Spleen (tissue), 7 donors: Measurements from ENCODE around the gene PAQR7.

ENCODE experiments used
- CTCF ChIP-seq, 11 experiments: fragments of 200-600 bp in 7 of 11; fragments of 450-650 bp in 4 of 11; sonication (generic) in 4 of 11; IDR thresholded peaks in 8 of 11; conservative IDR thresholded peaks in 3 of 11; 1 replicate in 7 of 11; 2 replicates in 4 of 11; pipeline versions ENCODE4 v1.4.0 to v1.8.0; 2016 to 2021; ENCODE audit warnings: antibody characterized with exemption in 11 of 11, inconsistent platforms in 4 of 11, mild to moderate bottlenecking in 1 of 11
- POLR2A ChIP-seq, 3 donors: fragments of 450-650 bp; IDR thresholded peaks; one replicate each; pipeline ENCODE4 v1.5.1; 2017; ENCODE audit warnings: antibody characterized with exemption in 3 of 3, mild to moderate bottlenecking in 1 of 3
- POLR2AphosphoS5 ChIP-seq, 3 donors: sonication (generic); formaldehyde crosslinking; IDR thresholded peaks; one replicate each; pipeline ENCODE4 v1.5.1; 2017; ENCODE audit warnings: antibody characterized with exemption in 3 of 3
- donor health status: DM: no; HTN: no; CAD: no; lungs with moderate emphysema.
- donor health status: DM: no; HTN: no; CAD: no.
- donor health status: DM: no; HTN: no; CAD: no.

DNA sequence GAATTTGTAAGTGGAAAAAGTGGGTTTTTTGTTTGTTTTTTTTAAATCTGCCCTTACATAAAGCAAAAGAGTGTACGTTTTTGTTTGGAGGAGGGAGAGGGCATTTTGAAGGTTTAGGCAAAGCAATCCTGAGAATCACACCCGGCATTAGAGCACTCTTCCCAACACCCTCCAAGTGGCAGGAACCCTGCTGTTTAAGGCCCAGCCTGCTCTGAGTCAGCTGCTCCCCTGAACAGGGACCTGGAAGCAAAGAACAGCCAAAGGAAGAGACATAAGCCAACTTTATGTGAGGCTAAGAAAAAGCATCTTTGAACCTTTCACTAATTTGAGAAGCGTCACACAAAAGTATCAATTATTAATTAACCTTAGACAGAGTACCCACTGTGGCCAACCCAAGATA, 38.8 kb downstream of the PAQR7 start:
- TF ChIP-seq CTCF (IDR thresholded peaks at IDR 0.05 in 8 of 11, conservative IDR thresholded peaks at IDR 0.05 in 3 of 11): no peak
- no peak for TF ChIP-seq POLR2AphosphoS5 (IDR thresholded peaks at IDR 0.05)
- no peak for TF ChIP-seq POLR2A (IDR thresholded peaks at IDR 0.05)
